WTC11 (cell line): ENCODE measurements around the gene COL5A1.

Experiments
- ZBTB21 ChIP-seq: sonication (generic); formaldehyde crosslinking; IDR thresholded peaks from 2 replicates; pipeline ENCODE4 v1.8.1; 2023; ENCODE audit warnings: mild to moderate bottlenecking, missing genetic modification reagents, borderline replicate concordance
- TF ChIP-seq, protein P1 (sequence below): fragments of 200-600 bp; IDR thresholded peaks from 2 replicates; pipeline ENCODE4 v1.8.0; 2022; ENCODE audit warnings: antibody characterized with exemption
- TF ChIP-seq, protein P2 (sequence below): sonication (generic); formaldehyde crosslinking; IDR thresholded peaks from 2 replicates; pipeline ENCODE4 v1.8.0; 2022; ENCODE audit warnings: mild to moderate bottlenecking, missing genetic modification reagents

DNA sequence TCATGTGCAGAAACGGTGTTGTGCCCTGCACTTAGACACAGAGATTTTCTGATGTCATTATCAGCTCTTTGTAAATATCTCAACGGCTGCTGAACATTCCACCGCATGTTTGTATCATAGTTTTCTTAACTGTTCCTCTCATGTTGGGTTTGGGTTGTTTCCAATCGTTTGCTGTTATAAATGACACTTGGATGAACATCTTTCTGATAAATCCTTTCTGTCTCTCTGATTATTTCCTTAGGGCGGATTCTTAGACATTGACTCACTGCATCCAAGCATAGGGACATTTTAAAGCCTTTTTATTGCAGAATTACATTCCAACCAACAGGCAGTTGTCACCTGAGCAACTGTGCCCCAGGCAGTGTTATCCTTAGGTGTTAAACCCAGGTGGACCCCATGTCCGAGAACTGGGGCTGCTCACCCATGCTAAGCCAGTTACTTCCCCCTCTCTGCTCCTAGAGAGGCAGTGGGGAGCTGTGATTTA, 28.5 kb downstream of the COL5A1 start:
- TF ChIP-seq, protein P1, sequence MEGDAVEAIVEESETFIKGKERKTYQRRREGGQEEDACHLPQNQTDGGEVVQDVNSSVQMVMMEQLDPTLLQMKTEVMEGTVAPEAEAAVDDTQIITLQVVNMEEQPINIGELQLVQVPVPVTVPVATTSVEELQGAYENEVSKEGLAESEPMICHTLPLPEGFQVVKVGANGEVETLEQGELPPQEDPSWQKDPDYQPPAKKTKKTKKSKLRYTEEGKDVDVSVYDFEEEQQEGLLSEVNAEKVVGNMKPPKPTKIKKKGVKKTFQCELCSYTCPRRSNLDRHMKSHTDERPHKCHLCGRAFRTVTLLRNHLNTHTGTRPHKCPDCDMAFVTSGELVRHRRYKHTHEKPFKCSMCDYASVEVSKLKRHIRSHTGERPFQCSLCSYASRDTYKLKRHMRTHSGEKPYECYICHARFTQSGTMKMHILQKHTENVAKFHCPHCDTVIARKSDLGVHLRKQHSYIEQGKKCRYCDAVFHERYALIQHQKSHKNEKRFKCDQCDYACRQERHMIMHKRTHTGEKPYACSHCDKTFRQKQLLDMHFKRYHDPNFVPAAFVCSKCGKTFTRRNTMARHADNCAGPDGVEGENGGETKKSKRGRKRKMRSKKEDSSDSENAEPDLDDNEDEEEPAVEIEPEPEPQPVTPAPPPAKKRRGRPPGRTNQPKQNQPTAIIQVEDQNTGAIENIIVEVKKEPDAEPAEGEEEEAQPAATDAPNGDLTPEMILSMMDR, result no peak
- TF ChIP-seq, protein P2, sequence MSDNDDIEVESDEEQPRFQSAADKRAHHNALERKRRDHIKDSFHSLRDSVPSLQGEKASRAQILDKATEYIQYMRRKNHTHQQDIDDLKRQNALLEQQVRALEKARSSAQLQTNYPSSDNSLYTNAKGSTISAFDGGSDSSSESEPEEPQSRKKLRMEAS, result no peak
- no peak for TF ChIP-seq ZBTB21 (CRISPR knock-in tag)
